Stimulated activated CD4-positive, alpha-beta T cell treated with anti-CD3 and anti-CD28 coated beads, Interleukin-15, amount 100 ng/mL, for 48 hours (primary cell): Measurements from ENCODE around the gene KCNIP1.

Experiments used
- DNase-seq, 2 donors: peaks; one replicate each; pipeline ENCODE4 v3.0.0-alpha.2; 2020; ENCODE audit warnings: low read depth in 2 of 2

The KCNIP1 gene

GRCh38 chr5:170563824-170564567, 60.2 kb downstream of the KCNIP1 start:
- no peak for DNase-seq

DNA sequence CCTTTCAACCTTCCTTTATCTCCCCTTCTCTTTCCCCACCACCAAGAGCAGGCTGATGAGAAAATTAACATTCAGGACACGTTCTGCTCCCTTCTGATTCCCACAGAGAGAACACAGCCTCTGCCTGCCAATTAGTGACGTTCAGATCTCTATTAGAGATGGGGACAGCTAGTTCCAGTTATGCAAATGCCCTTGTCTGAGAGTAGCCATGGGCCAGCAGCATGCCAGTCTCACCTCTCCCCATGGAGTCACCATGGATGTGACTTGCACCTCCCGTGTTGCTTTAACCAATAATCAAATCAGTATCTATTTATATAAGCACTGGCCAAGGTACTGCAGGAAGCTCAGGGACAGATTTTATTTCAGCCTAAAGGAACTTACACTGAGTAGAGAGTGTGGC, 61.3 kb downstream of the KCNIP1 start:
- DNase-seq, result no peak

GRCh38 chr5:170569101-170569500, 65.3 kb downstream of the KCNIP1 start:
- no peak for DNase-seq

DNA sequence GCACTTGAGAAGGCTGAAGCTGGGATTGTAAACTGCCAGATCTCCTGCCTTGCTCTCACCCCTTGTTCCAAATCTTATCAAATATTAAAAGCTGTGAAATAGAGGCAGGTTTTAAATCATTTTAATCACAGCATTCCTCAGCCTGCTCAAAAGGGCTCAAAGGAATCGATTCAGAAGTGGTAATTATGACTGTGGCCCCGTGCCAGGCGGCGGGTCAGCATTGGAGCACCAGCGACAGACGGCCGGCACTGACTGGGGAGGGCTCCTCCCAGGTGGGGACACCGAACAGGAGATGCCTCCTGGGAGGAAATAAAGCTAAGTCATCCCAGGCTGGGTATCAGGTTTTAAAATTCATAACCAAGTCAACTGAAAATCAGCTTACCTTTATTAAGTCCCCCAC, 66.7 kb downstream of the KCNIP1 start:
- no peak for DNase-seq

GRCh38 chr5:170571281-170571731, 67.5 kb downstream of the KCNIP1 start:
- DNase-seq, result no peak

- DNase-seq, result peak; percentile 71 to 73
Observed at GRCh38 chr5:170571875-170572852, 68.3 kb downstream of the KCNIP1 start.

GRCh38 chr5:170573114-170573513, 69.3 kb downstream of the KCNIP1 start:
- no peak for DNase-seq

GRCh38 chr5:170573660-170574059, 69.8 kb downstream of the KCNIP1 start:
- DNase-seq, result no peak

GRCh38 chr5:170576602-170577535, 73.0 kb downstream of the KCNIP1 start:
- no peak for DNase-seq

DNA sequence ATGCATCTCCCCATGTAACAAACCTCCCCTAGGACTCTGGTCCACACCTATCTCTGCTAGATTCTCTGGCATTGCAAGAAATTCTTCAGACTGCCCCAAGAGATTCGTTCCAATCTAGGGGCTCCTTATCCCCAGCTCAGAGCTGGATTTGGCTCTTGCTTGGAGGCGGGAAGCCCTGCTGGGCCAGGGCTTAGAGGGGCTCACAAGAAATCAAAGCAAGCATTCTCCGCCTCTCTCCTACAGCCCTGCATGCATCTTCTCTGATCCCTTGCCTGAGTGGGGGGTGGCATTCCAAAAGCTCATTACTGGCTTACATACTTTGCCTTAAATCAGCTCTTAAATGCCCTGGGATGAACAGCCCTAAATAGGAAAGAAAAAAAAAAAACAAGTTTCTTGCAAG, 75.8 kb downstream of the KCNIP1 start:
- DNase-seq, result no peak

GRCh38 chr5:170581211-170581610, 77.4 kb downstream of the KCNIP1 start:
- DNase-seq, result no peak

- DNase-seq, result no peak
Observed at GRCh38 chr5:170582644-170583330, 79.0 kb downstream of the KCNIP1 start.

DNA sequence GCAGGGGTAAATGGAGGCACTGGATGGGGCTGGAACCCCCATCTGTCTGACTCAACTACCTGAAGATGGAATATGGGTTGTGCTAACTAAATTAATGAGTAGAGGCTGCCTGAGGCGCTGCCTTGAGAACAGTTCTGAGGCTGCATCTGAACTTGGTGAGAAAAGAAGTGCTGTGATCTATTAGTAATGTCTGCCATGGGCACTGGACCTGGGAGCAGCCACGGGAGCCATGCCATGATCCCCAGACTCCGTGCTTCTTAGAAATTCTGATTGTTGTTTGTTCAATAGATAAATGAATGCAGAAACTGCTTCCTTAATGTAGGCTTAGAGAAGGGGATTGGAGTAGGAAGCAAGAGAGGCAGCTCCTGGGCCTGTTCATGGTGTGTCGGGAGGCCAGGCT, 80.2 kb downstream of the KCNIP1 start:
- no peak for DNase-seq

DNA sequence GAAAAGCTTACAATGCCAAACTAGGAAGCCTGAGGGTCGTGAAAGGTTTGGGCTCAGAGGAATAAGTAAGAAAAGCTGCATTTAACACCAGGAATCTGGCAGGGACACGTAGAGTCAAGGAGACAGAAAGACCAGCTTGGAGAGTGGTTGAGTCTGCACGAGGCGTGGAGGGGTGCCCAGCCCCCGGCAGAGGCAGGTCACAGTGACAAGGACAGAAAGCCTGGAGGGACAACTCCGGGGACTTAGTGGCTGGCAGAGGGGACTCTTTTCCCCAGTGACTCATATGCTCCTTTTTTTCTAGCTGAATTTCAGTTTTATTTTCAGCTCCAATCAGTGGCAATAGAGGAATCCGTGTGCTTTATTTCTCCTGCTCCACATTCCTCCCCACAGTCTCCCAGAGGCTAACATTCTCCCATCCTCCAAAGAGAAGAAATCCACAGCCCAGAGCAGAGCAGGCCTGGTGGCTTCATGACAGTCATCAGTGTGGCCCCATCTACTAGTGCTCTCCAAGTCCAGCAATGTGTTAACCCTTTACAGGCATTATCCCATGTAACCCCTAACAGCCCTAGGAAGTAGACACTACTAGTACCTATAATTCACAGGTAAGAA, 80.7 kb downstream of the KCNIP1 start:
- DNase-seq, result no peak

DNA sequence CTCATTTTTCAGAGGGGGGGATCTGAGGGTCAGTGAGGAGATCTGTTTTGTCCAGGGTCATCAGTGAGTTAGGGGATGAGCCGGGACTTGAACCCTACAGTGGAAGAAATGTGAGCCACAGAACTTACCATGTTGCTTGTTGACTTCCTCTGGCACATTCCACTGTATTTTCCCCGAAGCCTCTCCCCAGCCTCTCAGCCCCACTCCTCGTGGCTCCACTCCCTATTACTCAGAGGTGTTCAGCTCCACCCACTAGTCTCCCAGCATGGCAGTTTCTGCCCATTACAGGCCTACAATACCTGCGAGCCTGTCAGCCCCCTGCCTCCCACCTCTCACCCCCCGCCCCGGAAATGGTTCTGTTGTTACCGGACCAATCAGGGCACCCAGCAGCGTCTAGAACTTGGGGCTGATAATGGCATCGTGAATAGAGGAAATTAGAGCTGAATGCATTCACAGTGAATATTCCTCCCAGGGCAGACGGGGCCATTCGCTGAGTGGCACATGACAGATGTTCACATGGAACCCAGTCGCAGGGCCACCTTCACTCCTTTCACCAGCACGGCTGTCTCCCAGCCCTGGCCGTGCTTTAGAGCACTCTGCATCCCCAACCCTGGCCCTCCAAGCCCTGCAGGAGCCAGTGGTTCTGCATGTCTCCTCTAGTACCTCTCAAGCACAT, 81.6 kb downstream of the KCNIP1 start:
- no peak for DNase-seq

GRCh38 chr5:170587808-170588207, 84.0 kb downstream of the KCNIP1 start:
- DNase-seq, result no peak

DNA sequence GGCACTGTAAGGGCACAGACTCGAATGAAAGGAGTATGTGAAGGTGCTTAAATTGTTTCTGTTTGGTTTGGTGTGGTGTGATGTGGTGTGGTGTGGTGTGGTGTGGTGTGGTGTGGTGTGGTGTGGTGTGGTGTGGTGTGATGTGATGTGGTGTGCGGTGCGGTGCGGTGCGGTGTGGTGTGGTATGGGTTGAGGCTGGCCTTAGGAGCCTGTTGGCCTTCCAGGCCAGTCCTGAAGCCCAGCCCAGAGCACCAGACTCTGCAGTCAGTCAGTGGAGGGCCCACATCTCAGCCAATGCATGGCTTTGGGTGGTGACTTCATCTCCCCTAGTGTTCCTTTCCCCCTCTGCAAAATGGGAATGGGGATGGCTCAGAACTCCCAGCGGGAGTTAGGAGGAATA, 85.8 kb downstream of the KCNIP1 start:
- no peak for DNase-seq

DNA sequence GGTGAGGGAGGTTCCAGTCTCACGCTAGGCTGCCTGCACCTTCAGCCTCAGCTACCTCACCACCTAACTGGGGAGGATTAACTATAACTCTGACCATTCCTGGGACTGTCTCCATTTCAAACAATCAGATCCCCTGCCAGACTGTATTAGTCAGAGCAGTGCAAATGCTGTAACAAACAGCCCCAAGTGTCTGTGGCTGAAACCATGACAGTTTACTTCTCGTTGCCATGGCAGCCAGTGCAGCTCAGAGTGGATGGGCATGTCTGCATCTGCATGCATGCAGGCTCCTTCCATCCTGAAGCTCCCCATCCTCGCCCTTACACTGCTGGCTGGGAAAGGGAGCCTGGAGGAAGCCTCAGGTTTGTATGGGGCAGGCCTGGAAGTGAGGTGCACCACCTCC, 86.7 kb downstream of the KCNIP1 start:
- DNase-seq, result no peak

- no peak for DNase-seq
Observed at GRCh38 chr5:170591054-170591453, 87.2 kb downstream of the KCNIP1 start.

DNA sequence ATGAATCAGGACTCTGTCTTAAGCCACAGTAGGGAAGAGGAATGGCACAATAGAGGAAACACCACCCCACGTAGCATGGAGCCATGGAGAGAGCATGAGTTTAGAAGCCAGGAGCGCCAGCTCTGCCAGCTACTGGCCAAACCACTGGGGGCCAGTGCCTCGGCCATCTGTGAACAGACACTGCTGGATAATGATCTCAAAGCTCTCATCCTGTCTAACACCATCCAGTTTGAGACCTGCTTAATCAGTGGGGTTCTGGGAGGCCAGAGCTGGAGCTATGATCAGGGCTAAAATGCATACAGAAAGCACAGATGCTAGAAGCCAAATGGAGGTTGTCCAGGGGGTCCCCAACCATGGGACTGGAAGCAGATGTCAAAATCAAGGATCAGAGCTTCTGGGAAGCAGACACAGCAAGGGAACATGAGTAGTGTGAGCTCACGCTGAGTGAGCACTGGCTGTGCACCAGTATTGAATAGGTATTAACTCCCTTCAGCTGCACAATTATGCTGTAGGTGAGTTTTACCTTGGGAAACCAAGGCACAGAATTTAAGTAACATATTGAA, 92.7 kb downstream of the KCNIP1 start:
- no peak for DNase-seq
